AG20443 (cell line): ENCODE data around the gene RYR2.
A peak's percentile ranks its signal among the peaks of the same experiment; 100 is the strongest.
"Not testable (repeated sequence)": the region's sequence is repeated elsewhere in the genome, so short reads cannot be mapped to it uniquely, and the experiment has no call there.

Source experiments
- DNase-seq: peaks from one replicate; pipeline ENCODE4 v3.0.0; 2012; ENCODE audit warnings: low spot score, mixed read lengths

RYR2 gene

DNA sequence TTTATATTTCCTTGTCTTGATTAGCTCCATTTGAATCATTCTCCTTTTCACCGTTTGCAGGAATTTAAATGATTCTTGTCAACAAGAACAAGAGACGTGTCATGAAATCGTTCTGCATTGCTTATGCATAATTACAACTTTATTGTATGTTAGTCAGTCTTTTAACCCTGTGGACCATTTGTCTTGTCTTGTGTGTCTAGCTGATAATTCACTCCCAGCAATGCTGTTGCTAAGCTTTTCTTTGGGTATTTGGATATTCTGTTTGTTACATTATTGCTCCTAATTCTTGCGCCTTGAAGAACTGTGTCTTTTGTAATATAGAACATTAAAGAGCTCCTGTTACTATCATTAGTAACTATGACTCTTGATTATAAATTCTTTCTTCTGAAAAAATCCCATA, 311.9 kb downstream of the RYR2 start:
- DNase-seq, result no peak

DNA sequence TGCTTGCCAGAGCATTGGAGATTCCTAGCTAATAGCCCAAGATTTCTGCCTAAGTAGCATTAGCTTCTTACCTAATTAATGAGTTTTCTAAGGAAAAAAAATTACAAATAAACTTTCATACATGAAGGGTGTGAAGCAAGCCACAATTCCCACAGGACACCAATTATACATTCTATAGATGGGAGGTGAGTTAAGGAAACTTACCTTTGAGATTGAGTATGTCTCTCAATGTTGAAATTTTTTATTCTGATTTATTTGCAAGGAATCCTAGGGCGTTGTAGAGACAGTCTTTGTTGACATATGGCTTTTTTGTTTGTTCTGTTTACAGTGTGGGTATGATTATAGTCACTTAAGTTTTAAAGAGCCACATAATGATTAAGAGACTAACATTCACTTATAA, 313.0 kb downstream of the RYR2 start:
- DNase-seq, result no peak

DNA sequence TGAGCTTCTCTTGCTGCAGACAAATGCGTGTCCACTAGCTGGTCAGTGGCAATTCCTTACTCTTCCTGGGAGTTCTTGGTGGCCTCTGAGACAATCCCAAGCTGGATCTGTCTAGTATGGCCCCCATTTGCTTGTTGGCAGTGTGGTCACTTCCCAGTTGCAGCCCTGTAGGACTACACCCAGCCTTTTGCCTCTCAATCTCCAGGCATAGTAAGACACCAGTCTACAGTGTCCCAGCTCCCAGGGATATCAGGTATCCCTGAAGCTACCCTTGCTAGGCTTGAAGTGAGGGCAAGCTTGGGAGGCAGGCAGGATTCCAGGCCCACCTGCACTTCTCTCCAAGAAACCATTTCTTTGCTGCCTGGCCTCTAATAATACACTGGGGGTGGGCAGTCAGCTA, 316.6 kb downstream of the RYR2 start:
- no peak for DNase-seq

DNA sequence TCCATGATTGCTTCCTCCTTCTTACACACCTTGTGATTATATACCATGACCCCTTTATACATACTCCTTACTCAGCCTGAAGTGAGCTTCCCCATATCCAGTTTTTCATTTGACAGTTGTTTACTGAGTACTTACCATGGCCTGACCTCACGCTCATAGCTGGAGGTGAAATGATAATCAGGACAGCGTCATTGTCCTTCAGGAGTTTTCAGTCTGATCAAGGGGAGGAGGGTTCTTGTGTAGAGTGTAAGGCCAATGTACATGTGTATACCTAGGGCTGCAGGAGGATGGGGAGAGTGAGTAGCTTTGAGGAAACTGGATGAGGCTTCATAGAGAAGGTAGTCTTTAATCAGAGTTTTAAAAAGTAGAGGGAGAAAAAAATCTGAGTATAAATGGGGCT, 325.8 kb downstream of the RYR2 start:
- no peak for DNase-seq

DNA sequence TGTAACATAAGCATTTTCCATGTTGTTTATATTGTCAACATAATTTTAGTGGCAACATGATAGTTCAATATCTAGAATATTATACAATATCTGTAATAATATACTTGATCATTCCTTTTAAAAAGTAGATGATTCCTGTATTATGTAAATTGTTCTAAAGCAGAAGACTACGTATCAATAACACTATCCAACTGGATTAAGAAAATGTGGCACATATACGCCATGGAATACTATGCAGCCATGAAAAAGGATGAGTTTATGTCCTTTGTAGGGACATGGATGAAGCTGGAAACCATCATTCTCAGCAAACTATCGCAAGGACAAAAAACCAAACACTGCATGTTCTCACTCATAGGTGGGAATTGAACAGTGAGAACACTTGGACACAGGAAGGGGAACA, 329.5 kb downstream of the RYR2 start:
- DNase-seq, result not testable (repeated sequence)

DNA sequence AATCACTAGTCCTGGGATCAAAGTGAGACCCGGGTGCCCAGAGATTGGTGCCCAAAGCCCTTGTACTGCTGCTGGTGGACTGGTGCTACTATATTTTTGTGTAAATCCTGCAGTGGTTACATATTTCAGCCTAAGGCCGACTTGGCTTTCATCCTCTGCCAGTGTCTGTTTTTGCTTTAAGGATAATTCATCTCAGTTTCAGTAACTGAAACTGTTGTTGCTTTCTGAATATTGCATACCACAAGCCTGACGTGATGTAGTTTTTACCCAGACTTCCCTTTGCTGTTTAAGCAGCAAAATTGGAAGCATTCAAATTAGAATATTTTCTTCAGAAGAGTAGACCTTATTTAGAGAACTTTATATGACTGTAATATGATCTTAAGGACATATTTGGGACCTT, 341.8 kb downstream of the RYR2 start:
- peak; percentile 49 for DNase-seq

DNA sequence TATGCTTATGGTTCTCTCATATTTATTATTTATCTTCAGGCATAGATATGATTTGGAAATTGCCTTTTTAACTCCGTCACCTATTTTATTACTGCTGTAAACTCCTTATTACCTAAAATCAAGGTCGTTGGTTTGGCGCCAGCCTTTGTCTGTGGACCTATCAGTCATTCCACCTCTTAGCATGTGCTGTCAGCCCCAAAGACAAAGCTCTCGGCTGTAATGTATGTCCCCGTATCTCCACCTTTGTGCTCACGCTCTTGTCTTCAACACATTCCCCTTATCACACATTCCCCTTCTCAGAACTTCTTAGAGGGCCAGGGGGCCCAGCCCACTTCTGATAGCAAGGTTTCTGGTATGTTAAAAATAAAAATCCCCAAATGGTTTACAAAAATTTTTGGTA, 342.2 kb downstream of the RYR2 start:
- DNase-seq, result no peak

DNA sequence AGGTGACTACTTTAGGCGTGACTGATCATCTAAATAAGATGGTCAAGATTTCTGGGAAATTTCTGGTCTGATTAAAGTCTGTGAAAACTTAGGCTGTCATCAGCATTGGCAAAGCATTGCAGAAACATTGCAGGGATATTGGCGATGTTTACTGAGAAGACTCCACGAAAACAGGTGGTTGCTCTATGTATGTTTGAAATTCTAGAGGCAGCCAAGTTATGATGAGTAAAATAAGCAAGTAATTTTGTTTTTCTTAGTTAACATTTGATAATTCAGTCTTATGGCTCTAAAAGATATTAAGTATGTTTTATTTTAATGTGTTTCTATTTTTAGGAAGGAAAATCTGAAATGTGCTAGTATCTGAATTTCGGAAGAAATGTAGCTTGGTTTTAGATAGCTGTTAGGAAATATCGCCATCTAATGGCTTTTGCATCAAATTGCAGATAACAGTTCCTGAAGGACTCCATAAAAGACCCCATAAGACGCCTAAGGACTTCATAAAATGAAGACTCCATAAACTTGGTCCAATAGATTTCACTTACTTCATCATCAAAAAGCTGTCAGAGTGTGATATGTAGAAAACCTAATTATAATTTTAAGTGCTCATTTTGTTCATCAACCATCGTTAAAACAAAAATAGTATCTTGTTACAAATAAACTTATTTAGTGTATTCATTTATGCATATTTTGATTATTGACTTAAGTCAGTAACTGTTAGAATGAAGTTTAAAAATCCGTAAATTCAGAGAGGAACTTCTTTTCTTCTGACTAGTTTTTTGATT, 344.6 kb downstream of the RYR2 start:
- DNase-seq, result peak; percentile 34

DNA sequence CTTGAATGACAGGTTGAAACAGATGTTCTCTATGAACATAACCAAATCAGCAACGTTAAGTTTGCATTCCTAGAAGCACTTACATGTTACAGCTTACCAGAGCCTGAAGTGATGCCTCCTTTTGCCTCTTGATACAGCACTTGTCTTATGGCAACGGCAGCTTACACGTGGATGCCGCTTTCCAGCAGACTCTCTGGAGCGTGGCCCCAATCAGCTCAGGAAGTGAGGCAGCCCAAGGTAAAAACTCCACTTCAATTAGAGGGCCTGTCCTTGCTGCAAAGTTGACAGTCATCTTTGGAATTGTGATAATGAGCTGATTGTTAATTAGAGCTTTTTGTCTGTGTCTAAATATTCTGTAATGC, 345.1 kb downstream of the RYR2 start:
- DNase-seq, result no peak

DNA sequence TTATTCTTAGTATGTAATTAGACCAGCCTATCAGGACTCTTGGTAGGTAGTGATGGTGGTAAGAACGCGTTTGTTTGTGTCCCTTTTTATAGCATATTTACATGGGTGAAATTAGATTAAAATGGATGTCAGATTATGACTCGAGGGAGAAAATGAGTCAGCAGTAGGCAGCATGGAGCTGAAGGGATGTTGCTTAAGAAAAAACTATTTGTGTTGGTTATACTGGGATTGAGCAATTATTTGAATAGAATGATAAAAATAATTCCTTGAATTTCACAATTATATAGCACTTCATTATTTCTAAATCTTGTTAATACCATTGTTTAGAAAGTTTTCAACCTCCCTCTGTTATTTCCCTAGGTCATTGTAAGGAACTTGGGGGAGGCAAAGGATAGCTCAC, 348.8 kb downstream of the RYR2 start:
- peak; percentile 16 for DNase-seq

DNA sequence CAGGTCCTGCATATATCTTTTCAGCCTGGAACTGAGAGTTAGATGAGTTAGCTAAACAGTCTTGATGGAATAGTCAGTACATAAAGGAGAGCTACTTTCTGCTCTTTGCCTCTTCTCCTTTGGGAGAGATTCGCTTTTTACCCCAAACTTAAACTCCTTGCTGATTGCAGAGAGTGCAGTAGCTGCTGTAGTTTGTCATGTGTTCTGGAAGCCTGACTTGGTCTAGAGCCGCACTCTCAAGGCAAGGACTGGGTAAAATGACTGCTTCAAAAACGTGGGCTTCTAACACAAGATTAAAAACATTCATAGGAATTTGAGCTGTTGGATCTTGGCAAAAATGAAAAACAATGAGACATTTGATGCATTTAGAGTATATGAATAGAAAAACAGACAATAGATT, 351.6 kb downstream of the RYR2 start:
- no peak for DNase-seq

DNA sequence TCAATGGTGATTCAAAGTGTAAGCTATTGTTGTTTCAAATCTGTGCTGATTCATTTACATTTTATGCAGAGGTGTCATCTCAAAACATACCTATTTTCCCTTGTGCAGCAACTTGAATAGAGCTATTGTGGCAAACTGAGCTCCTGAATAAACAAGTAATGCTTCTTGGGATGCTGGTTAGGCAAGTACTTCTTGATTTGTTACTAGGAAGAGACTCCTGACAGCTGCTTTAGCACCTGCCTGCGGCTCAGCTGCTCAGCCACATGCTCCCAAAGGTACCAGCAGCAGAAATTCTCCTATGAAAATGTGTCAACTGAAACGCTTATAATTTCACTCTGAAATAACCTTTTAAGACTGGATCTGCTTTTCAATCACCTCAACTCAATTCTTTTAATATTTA, 352.3 kb downstream of the RYR2 start:
- no peak for DNase-seq

DNA sequence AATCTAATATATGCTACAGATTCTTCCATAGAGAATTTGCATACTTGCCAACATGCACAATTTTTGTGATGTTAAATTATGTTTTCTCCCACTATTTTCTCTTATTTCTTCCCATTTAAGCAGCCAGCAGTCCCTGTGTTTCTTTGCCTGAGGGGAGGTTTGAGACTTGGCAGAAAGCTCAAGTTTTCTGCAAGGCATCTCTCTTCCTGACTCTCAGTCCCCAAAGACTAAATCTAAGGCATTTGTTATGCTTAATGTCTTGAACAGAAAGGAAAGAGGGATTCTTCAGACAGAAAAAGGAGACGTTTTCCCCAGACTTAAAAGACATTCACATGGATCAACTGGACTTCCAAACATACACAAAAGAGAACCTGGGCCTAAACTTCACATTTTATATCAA, 354.4 kb downstream of the RYR2 start:
- DNase-seq, result no peak

DNA sequence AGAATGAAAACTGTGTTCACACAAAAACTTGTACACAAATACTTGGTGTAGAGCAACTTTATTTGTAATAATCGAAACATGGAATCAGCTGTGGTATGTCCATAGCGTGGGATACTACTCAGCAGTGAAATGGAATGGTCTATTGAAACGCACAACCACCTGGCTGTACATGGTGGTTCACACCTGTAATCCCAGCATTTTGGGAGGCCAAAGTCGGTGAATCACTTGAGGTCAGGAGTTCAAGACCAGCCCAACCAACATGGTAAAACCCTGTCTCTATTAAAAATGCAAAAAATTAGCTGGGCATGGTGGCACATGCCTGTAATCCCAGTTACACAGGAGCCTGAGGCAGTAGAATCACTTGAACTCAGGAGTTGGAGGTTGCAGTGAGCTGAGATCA, 356.8 kb downstream of the RYR2 start:
- DNase-seq, result no peak

DNA sequence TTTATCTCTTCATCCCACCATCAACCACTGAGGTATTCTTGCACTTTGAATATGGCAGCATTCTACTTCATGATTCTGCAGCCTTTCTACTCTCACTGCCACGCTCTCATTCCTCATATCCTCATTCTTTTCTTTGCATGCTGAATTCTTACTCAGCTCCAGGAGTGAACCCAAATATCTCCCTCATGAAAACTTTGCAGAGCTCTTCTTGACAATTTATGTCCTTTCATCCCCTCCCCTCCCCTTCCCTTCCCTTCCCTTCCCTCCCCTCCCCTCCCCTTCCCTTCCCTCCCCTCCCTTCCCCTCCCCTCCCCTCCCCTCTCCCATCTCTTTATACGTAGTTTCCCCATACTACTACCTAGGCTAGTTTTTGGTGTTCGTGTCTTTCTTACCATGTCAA, 363.9 kb downstream of the RYR2 start:
- no peak for DNase-seq

DNA sequence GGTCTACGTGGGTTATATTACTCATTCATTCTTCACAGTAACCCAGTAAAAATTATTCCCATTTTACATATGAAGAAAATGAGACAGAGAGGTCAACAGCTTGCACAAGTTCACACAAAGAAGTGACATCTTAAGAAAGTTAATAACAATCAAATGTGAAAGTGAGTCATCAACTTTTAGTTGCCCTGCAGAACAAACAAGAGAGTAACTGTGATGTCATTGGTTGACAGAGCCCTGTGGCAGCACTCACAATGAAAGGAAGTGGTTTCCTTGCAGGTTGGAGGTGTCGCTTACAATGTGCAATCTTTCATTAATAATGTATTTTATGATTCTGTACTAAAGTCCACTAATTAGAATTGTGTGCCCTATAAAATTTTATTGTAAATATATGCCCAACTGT, 369.6 kb downstream of the RYR2 start:
- DNase-seq, result no peak

DNA sequence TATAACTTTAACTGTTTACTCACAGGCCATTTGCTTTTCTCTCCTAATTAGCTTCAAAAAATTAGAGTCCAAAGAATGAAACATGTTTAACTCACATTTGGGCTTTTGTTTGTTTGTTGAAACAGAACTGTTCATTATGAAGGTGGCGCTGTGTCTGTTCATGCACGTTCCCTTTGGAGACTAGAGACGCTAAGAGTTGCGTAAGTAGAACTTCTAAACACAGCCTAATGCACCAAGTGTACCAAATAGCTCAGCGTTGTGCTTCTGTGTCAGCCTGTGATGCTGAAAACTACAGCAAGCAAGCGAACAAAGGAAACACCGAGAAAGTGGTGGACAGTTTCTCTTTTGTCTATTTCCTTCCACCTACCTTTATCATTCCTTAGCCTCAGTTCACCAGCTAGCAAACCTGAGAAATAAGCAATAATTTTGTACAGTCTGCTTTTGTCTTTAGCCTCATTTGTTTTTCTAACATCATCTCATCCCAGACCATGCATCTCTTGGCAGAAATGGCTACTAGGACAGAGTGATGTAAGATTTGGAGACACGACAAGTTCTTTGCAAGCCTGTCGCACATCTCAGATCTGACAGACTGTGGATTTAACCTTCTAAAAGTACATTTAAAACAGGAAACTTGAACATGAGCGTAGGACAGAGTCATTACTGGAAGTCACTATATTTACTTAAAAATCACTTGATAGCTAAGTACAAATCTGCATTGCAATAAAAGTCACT, 375.1 kb downstream of the RYR2 start:
- no peak for DNase-seq

DNA sequence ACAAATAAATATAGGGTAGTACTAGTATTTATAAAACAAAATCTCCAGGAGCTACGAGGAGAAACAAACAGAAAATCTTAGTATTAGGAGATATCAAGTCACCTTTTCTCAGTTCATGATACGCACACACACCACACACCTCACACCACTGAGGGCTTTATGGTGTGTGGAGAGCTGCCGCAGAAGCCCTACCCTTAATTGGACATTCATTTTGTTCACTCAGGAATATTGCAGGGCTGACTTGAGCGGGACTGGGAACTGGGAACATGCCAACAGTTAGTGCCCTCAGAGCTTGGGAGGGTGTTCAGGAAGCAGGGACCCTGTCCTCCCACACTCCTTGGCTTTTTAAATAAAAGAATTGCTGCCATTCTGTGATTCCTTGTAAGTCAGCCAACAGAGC, 386.8 kb downstream of the RYR2 start:
- DNase-seq, result no peak

DNA sequence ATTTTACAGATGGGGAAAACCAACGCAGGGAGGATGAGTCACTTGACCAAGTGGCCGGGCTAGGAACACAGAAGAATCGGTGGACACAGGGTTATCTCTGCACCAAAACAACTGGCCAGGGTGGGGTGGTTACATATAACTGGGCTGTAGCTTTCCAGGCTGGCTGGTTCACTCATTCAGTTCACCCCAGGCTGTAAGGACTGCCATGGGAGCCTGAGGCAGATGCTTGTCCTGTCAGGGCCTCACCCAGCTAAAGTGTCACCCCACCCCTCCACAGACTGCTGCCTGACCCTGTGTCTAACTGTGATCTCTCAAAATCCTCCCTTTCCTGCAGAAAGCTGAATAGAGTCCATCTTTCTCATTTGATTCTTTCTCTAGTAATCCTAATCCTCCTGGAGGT, 387.3 kb downstream of the RYR2 start:
- no peak for DNase-seq

DNA sequence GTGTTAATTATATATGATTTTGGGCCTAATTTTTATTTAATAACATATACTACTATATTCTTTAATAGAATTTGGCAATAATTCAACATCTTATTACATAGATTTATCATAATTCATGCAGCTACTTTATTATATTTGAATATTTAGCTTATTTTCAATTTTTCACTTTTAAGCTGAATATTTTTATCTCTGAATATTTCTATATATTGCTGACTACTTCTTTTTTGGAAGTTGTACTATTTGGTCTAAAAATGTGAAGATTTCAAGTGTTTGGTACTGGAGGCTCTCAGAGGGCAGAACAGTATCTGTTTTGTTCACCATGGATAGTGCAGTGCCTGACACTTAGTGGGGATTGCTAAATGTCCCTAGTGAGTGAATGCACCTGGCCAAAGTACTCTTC, 389.5 kb downstream of the RYR2 start:
- DNase-seq, result no peak

DNA sequence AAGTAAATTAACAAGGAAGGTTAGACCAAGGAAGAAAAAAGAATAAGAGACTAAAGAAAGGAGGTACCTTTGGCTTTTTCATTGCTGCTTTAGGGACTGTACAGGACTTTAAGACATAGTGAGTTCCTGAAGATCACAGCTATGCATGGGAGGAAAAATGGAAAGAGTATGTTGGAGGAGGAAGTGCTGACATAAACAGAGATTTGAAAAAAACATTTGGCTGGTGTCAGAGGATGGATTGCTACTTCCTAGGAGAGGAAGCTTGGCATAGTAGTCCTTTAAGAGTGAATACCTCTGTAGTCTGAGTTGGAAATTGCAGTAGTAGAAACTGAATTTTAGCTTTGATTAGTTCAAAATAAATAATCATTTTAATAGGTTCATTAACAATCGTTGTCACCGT, 398.4 kb downstream of the RYR2 start:
- no peak for DNase-seq

DNA sequence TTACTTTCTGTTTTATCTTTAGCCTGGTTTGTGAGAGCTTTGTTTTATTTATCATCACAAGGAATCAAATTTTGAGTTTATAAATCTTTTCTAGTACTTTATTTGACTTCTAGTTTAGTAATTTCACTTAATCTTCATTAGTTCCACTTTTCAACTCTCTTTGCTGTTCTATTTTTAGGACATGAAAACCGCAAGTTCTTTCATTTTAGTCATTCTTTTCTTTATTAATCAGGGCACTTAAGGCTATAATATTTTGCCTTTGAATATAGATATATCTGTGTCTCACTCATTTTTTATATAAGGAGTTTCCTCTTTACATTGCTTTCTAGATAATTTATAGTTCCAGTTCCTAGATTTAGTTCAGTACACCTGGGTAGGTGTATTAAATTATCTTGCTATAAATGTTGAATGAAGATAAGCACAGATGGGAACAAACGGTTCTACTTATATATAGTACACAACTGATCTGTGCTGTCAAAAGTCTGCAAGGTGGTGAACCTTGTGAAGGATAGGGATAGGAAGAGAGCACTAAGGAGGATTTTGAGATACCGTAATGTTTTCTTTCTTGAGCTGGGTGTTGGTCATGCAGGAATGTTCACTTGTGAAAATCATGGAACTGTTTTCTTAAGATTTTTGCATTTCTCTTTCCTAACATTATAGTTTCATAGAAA, 402.3 kb downstream of the RYR2 start:
- DNase-seq, result no peak

DNA sequence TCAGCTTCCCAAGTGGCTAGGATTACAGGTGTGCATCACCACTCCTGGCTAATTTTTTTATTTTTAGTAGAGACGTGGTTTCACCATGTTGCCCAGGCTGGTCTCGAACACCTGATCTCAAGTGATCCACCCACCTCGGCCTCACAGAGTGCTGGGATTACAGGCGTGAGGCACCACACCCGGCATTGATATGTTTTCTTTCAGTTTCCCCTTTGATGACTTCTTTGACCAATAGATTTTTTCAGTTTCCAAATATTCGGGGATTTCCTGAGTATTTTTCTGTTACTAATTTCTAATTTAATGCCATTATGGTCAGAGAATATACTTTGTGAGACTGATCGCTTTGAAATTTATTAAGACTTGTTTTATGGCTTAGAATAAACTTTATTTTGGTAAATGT, 406.1 kb downstream of the RYR2 start:
- no peak for DNase-seq
